ENCODE measurements around the gene ZBTB24. TPM values are rescaled to one million over a fixed set of nuclear protein-coding genes. Genes with fewer than 3 reads are reported as not detected.

Gene ZBTB24
- total and polyA plus RNA-seq, 10 donors = 4.5 to 15.0 (median 11.9) TPM

- peaks cover 0 to 57% (median 16%) of the 10 kb centered on the region in 6 donors for H3K36me3 ChIP-seq
- H3K27ac ChIP-seq = no peak overlapping the region
- H3K9me3 ChIP-seq = no peaks in the 10 kb centered on the region
- DNase-seq = no peak
- H3K4me3 ChIP-seq = peak overlapping the region in 4 of 8 donors; percentile 5 to 90 (median 62)
- H3K27me3 ChIP-seq (replicated peaks in 1 of 7) = no peaks in the 10 kb centered on the region
- WGBS, 5 donors = 87 to 95% (median 91%) methylated on average over 7 of the region's 7 CpGs
- intact Hi-C loops (cut with DNase I; ENCODE audit: low total_unique reads) = no loop called here
- TF ChIP-seq POLR2AphosphoS5 (IDR thresholded peaks at IDR 0.05) (no peak), POLR2A (IDR thresholded peaks at IDR 0.05) (no peak), CTCF (IDR thresholded peaks at IDR 0.05 in 8 of 11, conservative IDR thresholded peaks at IDR 0.05 in 3 of 11) (no peak)
- peaks cover 42 to 75% (median 72%) of the 10 kb centered on the region in 6 donors for H3K4me1 ChIP-seq
Observed at GRCh38 chr6:109480993-109481480, 2.0 kb downstream of the ZBTB24 start.

GRCh38 chr6:109478841-109479624, 4.0 kb downstream of the ZBTB24 start:
- Histone ChIP-seq H3K9me3 (no peaks in the 10 kb centered on the region), H3K36me3 (peaks cover 0 to 77% (median 36%) of the 10 kb centered on the region in 6 donors), H3K4me1 (peaks cover 42 to 83% (median 72%) of the 10 kb centered on the region in 6 donors), H3K27me3 (replicated peaks in 1 of 7) (no peaks in the 10 kb centered on the region), H3K4me3 (peak overlapping the region in 4 of 8 donors; percentile 7 to 90 (median 62)), H3K27ac (peak overlapping the region in 2 of 8 donors; percentile 9 to 56)
- intact Hi-C loops (cut with DNase I; ENCODE audit: low total_unique reads) = no loop called here
- TF ChIP-seq CTCF (IDR thresholded peaks at IDR 0.05 in 8 of 11, conservative IDR thresholded peaks at IDR 0.05 in 3 of 11) (no peak), POLR2AphosphoS5 (IDR thresholded peaks at IDR 0.05) (no peak), POLR2A (IDR thresholded peaks at IDR 0.05) (no peak)
- 67 to 92% (median 81%) methylated on average over 5 of the region's 5 CpGs for WGBS, 5 donors
- no peak for DNase-seq

- no peak for TF ChIP-seq POLR2AphosphoS5 (IDR thresholded peaks at IDR 0.05)
- no peak for TF ChIP-seq POLR2A (IDR thresholded peaks at IDR 0.05)
- TF ChIP-seq CTCF (IDR thresholded peaks at IDR 0.05 in 8 of 11, conservative IDR thresholded peaks at IDR 0.05 in 3 of 11) = no peak
- peaks cover 42 to 81% (median 68%) of the 10 kb centered on the region in 6 donors for H3K4me1 ChIP-seq
- 82 to 95% (median 89%) methylated on average over 9 of the region's 9 CpGs for WGBS, 5 donors
Observed at GRCh38 chr6:109478222-109478805, 4.7 kb downstream of the ZBTB24 start.

GRCh38 chr6:109477725-109478124, 5.3 kb downstream of the ZBTB24 start:
- WGBS, 5 donors = 75 to 87% (median 78%) methylated on average over 2 of the region's 2 CpGs
- intact Hi-C loops (cut with DNase I; ENCODE audit: low total_unique reads) = no loop called here
- H3K27ac ChIP-seq = peak overlapping the region in 2 of 8 donors; percentile 6 to 21

More at GRCh38 chr6:109478222-109478805, 4.7 kb downstream of the ZBTB24 start:
- Histone ChIP-seq H3K9me3 (no peaks in the 10 kb centered on the region), H3K27me3 (replicated peaks in 1 of 7) (no peaks in the 10 kb centered on the region), H3K36me3 (peaks cover 0 to 84% (median 43%) of the 10 kb centered on the region in 6 donors), H3K27ac (peak overlapping the region in 1 of 8 donors; percentile 22), H3K4me3 (peak overlapping the region in 3 of 8 donors; percentile 34 to 90 (median 89))
- intact Hi-C loops (cut with DNase I; ENCODE audit: low total_unique reads) = no loop called here
- DNase-seq = no peak

More at GRCh38 chr6:109477725-109478124, 5.3 kb downstream of the ZBTB24 start:
- peaks cover 0 to 90% (median 49%) of the 10 kb centered on the region in 6 donors for H3K36me3 ChIP-seq
- peak overlapping the region in 1 of 8 donors; percentile 90 for H3K4me3 ChIP-seq
- H3K4me1 ChIP-seq = peaks cover 42 to 87% (median 73%) of the 10 kb centered on the region in 6 donors
- H3K27me3 ChIP-seq (replicated peaks in 1 of 7) = no peaks in the 10 kb centered on the region
- no peaks in the 10 kb centered on the region for H3K9me3 ChIP-seq
- DNase-seq = no peak
- no peak for TF ChIP-seq POLR2AphosphoS5 (IDR thresholded peaks at IDR 0.05)
- no peak for TF ChIP-seq CTCF (IDR thresholded peaks at IDR 0.05 in 8 of 11, conservative IDR thresholded peaks at IDR 0.05 in 3 of 11)
- no peak for TF ChIP-seq POLR2A (IDR thresholded peaks at IDR 0.05)

All from spleen (tissue), 11 donors.